ENCODE results near the gene NAV1. TPM values are rescaled to one million over a fixed set of nuclear protein-coding genes. Genes with fewer than 3 reads are reported as not detected.
A peak's percentile ranks its signal among the peaks of the same experiment; 100 is the strongest.
"Not testable (repeated sequence)": the region's sequence is repeated elsewhere in the genome, so short reads cannot be mapped to it uniquely, and the experiment has no call there.

The NAV1 gene
- total and polyA plus RNA-seq, 2 experiments from 2014 or later = 22.7 to 37.4 TPM

DNA sequence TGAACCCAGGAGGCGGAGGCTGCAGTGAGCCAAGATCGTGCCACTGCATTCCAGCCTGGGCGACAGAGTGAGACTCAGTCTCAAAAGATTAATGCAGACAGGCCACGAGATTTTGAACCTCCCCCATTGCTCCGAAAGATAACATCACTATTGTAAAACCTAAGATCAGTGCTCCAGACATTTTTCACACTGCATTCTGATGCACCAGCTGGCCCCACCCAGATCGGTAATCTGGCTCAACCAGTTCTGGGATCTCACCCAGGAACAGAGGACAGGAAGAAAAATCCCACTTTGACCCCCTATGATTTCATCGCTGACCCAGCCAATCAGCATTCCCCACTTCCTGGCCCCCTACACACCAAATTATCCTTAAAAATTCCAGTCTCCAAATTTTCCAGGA is 21.3 kb upstream of the NAV1 start (continued):
- TF ChIP-seq, protein P1, sequence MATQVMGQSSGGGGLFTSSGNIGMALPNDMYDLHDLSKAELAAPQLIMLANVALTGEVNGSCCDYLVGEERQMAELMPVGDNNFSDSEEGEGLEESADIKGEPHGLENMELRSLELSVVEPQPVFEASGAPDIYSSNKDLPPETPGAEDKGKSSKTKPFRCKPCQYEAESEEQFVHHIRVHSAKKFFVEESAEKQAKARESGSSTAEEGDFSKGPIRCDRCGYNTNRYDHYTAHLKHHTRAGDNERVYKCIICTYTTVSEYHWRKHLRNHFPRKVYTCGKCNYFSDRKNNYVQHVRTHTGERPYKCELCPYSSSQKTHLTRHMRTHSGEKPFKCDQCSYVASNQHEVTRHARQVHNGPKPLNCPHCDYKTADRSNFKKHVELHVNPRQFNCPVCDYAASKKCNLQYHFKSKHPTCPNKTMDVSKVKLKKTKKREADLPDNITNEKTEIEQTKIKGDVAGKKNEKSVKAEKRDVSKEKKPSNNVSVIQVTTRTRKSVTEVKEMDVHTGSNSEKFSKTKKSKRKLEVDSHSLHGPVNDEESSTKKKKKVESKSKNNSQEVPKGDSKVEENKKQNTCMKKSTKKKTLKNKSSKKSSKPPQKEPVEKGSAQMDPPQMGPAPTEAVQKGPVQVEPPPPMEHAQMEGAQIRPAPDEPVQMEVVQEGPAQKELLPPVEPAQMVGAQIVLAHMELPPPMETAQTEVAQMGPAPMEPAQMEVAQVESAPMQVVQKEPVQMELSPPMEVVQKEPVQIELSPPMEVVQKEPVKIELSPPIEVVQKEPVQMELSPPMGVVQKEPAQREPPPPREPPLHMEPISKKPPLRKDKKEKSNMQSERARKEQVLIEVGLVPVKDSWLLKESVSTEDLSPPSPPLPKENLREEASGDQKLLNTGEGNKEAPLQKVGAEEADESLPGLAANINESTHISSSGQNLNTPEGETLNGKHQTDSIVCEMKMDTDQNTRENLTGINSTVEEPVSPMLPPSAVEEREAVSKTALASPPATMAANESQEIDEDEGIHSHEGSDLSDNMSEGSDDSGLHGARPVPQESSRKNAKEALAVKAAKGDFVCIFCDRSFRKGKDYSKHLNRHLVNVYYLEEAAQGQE (IDR thresholded peaks at IDR 0.05; ENCODE audit: unreplicated experiment) = no peak
- TF ChIP-seq, protein P2, sequence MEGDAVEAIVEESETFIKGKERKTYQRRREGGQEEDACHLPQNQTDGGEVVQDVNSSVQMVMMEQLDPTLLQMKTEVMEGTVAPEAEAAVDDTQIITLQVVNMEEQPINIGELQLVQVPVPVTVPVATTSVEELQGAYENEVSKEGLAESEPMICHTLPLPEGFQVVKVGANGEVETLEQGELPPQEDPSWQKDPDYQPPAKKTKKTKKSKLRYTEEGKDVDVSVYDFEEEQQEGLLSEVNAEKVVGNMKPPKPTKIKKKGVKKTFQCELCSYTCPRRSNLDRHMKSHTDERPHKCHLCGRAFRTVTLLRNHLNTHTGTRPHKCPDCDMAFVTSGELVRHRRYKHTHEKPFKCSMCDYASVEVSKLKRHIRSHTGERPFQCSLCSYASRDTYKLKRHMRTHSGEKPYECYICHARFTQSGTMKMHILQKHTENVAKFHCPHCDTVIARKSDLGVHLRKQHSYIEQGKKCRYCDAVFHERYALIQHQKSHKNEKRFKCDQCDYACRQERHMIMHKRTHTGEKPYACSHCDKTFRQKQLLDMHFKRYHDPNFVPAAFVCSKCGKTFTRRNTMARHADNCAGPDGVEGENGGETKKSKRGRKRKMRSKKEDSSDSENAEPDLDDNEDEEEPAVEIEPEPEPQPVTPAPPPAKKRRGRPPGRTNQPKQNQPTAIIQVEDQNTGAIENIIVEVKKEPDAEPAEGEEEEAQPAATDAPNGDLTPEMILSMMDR (conservative IDR thresholded peaks at IDR 0.05; ENCODE audit: low read depth in 2 of 2) = no peak

DNA sequence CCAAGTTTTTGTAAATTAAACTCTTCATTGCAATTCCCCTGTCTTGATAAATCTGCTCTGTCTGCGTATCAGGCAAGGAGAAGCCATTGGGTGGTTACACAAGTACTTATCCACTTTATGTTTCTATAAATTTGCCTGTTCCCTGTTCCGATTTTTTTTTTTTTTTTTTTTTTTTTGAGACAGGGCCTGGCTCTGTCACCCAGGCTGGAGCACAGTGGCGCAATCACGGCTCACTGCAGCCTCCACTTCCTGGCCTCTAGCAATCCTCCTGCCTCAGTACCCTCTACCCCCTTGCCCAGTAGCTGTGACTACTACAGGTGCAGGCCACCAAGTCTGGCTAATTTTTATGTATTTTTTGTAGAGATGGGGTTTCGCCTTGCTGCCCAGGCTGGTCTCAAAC is 20.9 kb upstream of the NAV1 start:
- H3K27ac Mint-ChIP-seq = no peak overlapping the region
- ATAC-seq (no peak), DNase-seq (ENCODE audit: low spot score) (no peak)
- Histone ChIP-seq H3K36me3 (ENCODE audit: insufficient read depth) (no peaks in the 10 kb centered on the region), H3K79me2 (replicated peaks; ENCODE audit: insufficient read depth) (no peaks in the 10 kb centered on the region), H3K9me2 (ENCODE audit: insufficient read depth) (peaks cover 12% of the 10 kb centered on the region), H2AFZ (no peak overlapping the region), H3K4me2 (no peak overlapping the region), H3F3A (replicated peaks; ENCODE audit: low read depth) (no peaks in the 10 kb centered on the region), H3K4me1 (ENCODE audit: insufficient read depth) (peaks cover 4% of the 10 kb centered on the region; the same call in 1 of the 2 replicates), H3K4me3 (no peak overlapping the region), H3K27ac (ENCODE audit: low read depth) (no peak overlapping the region), H3K27me3 (ENCODE audit: insufficient read depth) (no peaks in the 10 kb centered on the region), H4K20me1 (replicated peaks; ENCODE audit: insufficient read depth) (no peaks in the 10 kb centered on the region)
- no peaks in the 10 kb centered on the region for H3K9me3 Mint-ChIP-seq
- TF ChIP-seq STAT1 (IDR thresholded peaks at IDR 0.05; ENCODE audit: unreplicated experiment) = no peak
- TF ChIP-seq EZH2 (IDR thresholded peaks at IDR 0.05; ENCODE audit: low read depth, unreplicated experiment) = no peak
- peaks cover 15% of the 10 kb centered on the region for H3K4me1 Mint-ChIP-seq
- no peak overlapping the region for H3K4me3 Mint-ChIP-seq
- peaks cover 4% of the 10 kb centered on the region for H3K27me3 Mint-ChIP-seq (ENCODE audit: insufficient read depth, low read depth, poor library complexity)
- H3K36me3 Mint-ChIP-seq (ENCODE audit: low read depth) = no peaks in the 10 kb centered on the region

DNA sequence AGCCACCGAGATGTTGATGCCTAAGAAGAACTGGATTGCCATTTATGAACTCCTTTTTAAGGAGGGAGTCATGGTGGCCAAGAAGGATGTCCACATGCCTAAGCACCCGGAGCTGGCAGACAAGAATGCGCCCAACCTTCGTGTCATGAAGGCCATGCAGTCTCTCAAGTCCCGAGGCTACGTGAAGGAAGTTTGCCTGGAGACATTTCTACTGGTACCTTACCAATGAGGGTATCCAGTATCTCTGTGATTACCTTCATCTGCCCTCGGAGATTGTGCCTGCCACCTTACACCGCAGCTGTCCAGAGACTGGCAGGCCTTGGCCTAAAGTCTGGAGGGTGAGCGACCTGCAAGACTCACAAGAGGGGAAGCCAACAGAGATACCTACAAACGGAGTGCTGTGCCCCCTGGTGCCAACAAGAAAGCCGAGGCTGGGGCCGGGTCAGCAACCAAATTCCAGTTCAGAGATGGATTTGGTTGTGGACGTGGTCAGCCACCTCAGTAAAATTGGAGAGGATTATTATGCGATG is 18.8 kb upstream of the NAV1 start:
- not testable (repeated sequence) for H4K20me1 ChIP-seq (replicated peaks; ENCODE audit: insufficient read depth); H3K4me1 ChIP-seq (ENCODE audit: insufficient read depth); H3K4me1 Mint-ChIP-seq; H3K4me3 ChIP-seq; ATAC-seq; H3F3A ChIP-seq (replicated peaks; ENCODE audit: low read depth); H3K36me3 Mint-ChIP-seq (ENCODE audit: low read depth); H3K36me3 ChIP-seq (ENCODE audit: insufficient read depth); H3K4me3 Mint-ChIP-seq; DNase-seq (ENCODE audit: low spot score); H3K27me3 ChIP-seq (ENCODE audit: insufficient read depth); H3K4me2 ChIP-seq; H3K9me2 ChIP-seq (ENCODE audit: insufficient read depth); H2AFZ ChIP-seq; H3K27ac ChIP-seq (ENCODE audit: low read depth); H3K79me2 ChIP-seq (replicated peaks; ENCODE audit: insufficient read depth); H3K27ac Mint-ChIP-seq; H3K9me3 Mint-ChIP-seq; H3K27me3 Mint-ChIP-seq (ENCODE audit: insufficient read depth, low read depth, poor library complexity)
- TF ChIP-seq, protein P2 (conservative IDR thresholded peaks at IDR 0.05; ENCODE audit: low read depth in 2 of 2) = 0 out of 4 replicates have a peak, but pooled peaks of 1 of the 2 experiments have one; percentile 9
